ENCODE results near the gene SLC26A9.

- no peak for TF ChIP-seq CTCF (conservative IDR thresholded peaks at IDR 0.05; ENCODE audit: low read depth in 2 of 2)
- no peak for TF ChIP-seq POLR2AphosphoS5 (IDR thresholded peaks at IDR 0.05; ENCODE audit: low read depth)
Measured at GRCh38 chr1:205961405-205961804, 18.1 kb upstream of the SLC26A9 start.

Measured in GM23338 (cell line).